GM19025 (cell line): ENCODE data around the gene ARHGDIG.
"Not testable (repeated sequence)": the region's sequence is repeated elsewhere in the genome, so short reads cannot be mapped to it uniquely, and the experiment has no call there.

ENCODE experiments used
- ATAC-seq: cut with Tn5 transposase; IDR thresholded peaks from one replicate; pipeline ENCODE4 v1.9.1; 2021; ENCODE audit warnings: mild to moderate bottlenecking, low read depth, moderate library complexity; ENCODE audit not compliant: unreplicated experiment

Gene ARHGDIG

GRCh38 chr16:322476-323143, 42.2 kb downstream of the ARHGDIG start:
- ATAC-seq = no peak

- no peak for ATAC-seq
Observed at GRCh38 chr16:324201-324450, 43.7 kb downstream of the ARHGDIG start.

- no peak for ATAC-seq
Observed at GRCh38 chr16:324451-325334, 44.3 kb downstream of the ARHGDIG start.

- ATAC-seq = no peak
Observed at GRCh38 chr16:325375-326145, 45.2 kb downstream of the ARHGDIG start.

GRCh38 chr16:330741-331140, 50.4 kb downstream of the ARHGDIG start:
- no peak for ATAC-seq

GRCh38 chr16:331181-331814, 50.9 kb downstream of the ARHGDIG start:
- ATAC-seq = not testable (repeated sequence)
